ENCODE results near the gene SOX15. TPM values are rescaled to one million over a fixed set of nuclear protein-coding genes. Genes with fewer than 3 reads are reported as not detected.

Gene SOX15
- total and polyA plus RNA-seq, 2 experiments from 2014 or later, result 0.71 TPM; not detected in 1

GRCh38 chr17:7614425-7615264 is 24.8 kb upstream of the SOX15 start, which contains the start of gene FXR2:
FXR2 (minus strand) TSS chr17:7614897; CDS start chr17:7614532, 365 bp downstream.
- in situ Hi-C loops (cut with MboI), result no loop called here
- Histone ChIP-seq H3K27me3 (replicated peaks; ENCODE audit: insufficient read depth) (no peaks in the 10 kb centered on the region), H3F3A (ENCODE audit: insufficient read depth) (0 out of 2 replicates have a peak, but pooled peaks cover 6% of the 10 kb centered on the region), H3K9me2 (ENCODE audit: insufficient read depth) (no peaks in the 10 kb centered on the region), H3K79me2 (ENCODE audit: insufficient read depth) (peaks cover 47% of the 10 kb centered on the region), H3K4me2 (ENCODE audit: unreplicated experiment) (peak within 1 kb of the TSS; percentile 99), H4K20me1 (ENCODE audit: insufficient read depth) (no peaks in the 10 kb centered on the region; the same call in 1 of the 2 replicates), H3K4me1 (ENCODE audit: insufficient read depth) (peaks cover 26% of the 10 kb centered on the region), H3K4me3 (peak within 1 kb of the TSS; percentile 85), H3K9me3 (ENCODE audit: low read depth) (no peaks in the 10 kb centered on the region), H2AFZ (peak within 1 kb of the TSS; percentile 96), H3K36me3 (ENCODE audit: low read depth) (0 out of 2 replicates have a peak, but pooled peaks cover 9% of the 10 kb centered on the region), H3K9ac (peak within 1 kb of the TSS; percentile 91), H3K27ac (peak within 1 kb of the TSS; percentile 82)
- DNase-seq, result peak; percentile 100
- no peak for TF ChIP-seq EZH2phosphoT487 (IDR thresholded peaks at IDR 0.05; ENCODE audit: insufficient read depth, low read depth)
- TF ChIP-seq EZH2 (IDR thresholded peaks at IDR 0.05; ENCODE audit: insufficient read depth, poor library complexity, severe bottlenecking), result no peak
- WGBS, 2 experiments (ENCODE audit: low coverage in 1 of 2, low lambda C conversion rate in 2 of 2, missing lambda C conversion rate in 2 of 2), result 1 to 2% methylated on average over 51 to 59 of the region's 93 CpGs

- peak; percentile 68 for DNase-seq
- Histone ChIP-seq H3K4me2 (ENCODE audit: unreplicated experiment) (peak overlapping the region; percentile 99), H3K9ac (peak overlapping the region; percentile 91), H3F3A (ENCODE audit: insufficient read depth) (0 out of 2 replicates have a peak, but pooled peaks cover 6% of the 10 kb centered on the region), H3K36me3 (ENCODE audit: low read depth) (0 out of 2 replicates have a peak, but pooled peaks cover 9% of the 10 kb centered on the region), H3K27me3 (replicated peaks; ENCODE audit: insufficient read depth) (no peaks in the 10 kb centered on the region), H3K27ac (peak overlapping the region; percentile 82), H3K4me3 (peak overlapping the region; percentile 85), H3K4me1 (ENCODE audit: insufficient read depth) (peaks cover 26% of the 10 kb centered on the region), H3K79me2 (ENCODE audit: insufficient read depth) (peaks cover 55% of the 10 kb centered on the region), H3K9me3 (ENCODE audit: low read depth) (no peaks in the 10 kb centered on the region), H3K9me2 (ENCODE audit: insufficient read depth) (no peaks in the 10 kb centered on the region), H4K20me1 (ENCODE audit: insufficient read depth) (no peaks in the 10 kb centered on the region; the same call in 1 of the 2 replicates), H2AFZ (peak overlapping the region; percentile 72)
- TF ChIP-seq EZH2phosphoT487 (IDR thresholded peaks at IDR 0.05; ENCODE audit: insufficient read depth, low read depth), result no peak
- TF ChIP-seq EZH2 (IDR thresholded peaks at IDR 0.05; ENCODE audit: insufficient read depth, poor library complexity, severe bottlenecking), result no peak
- 1 to 3% methylated on average over 19 to 20 of the region's 20 CpGs for WGBS, 2 experiments (ENCODE audit: low coverage in 1 of 2, low lambda C conversion rate in 2 of 2, missing lambda C conversion rate in 2 of 2)
- in situ Hi-C loops (cut with MboI), result no loop called here
These were observed 24.0 kb upstream of the SOX15 start for GRCh38 chr17:7613769-7614424.

- Histone ChIP-seq H3K36me3 (ENCODE audit: low read depth) (0 out of 2 replicates have a peak, but pooled peaks cover 9% of the 10 kb centered on the region), H3K4me1 (ENCODE audit: insufficient read depth) (peaks cover 26% of the 10 kb centered on the region), H3K4me2 (ENCODE audit: unreplicated experiment) (peak overlapping the region; percentile 51), H3K9me3 (ENCODE audit: low read depth) (no peaks in the 10 kb centered on the region), H3K9me2 (ENCODE audit: insufficient read depth) (no peaks in the 10 kb centered on the region), H3K79me2 (ENCODE audit: insufficient read depth) (peaks cover 71% of the 10 kb centered on the region), H3F3A (ENCODE audit: insufficient read depth) (0 out of 2 replicates have a peak, but pooled peaks cover 6% of the 10 kb centered on the region), H3K27ac (no peak overlapping the region), H2AFZ (no peak overlapping the region), H3K4me3 (peak overlapping the region; percentile 40), H4K20me1 (ENCODE audit: insufficient read depth) (no peaks in the 10 kb centered on the region; the same call in 1 of the 2 replicates), H3K27me3 (replicated peaks; ENCODE audit: insufficient read depth) (no peaks in the 10 kb centered on the region), H3K9ac (peak overlapping the region; percentile 25; the same call in 1 of the 2 replicates)
- TF ChIP-seq EZH2 (IDR thresholded peaks at IDR 0.05; ENCODE audit: insufficient read depth, poor library complexity, severe bottlenecking), result no peak
- 96 to 100% methylated on average over 1 of the region's 1 CpG for WGBS, 2 experiments (ENCODE audit: low coverage in 1 of 2, low lambda C conversion rate in 2 of 2, missing lambda C conversion rate in 2 of 2)
- no peak for DNase-seq
- in situ Hi-C loops (cut with MboI), result no loop called here
These were observed 22.4 kb upstream of the SOX15 start for GRCh38 chr17:7612294-7612640.

- 0 out of 2 replicates have a peak, but pooled peaks cover 6% of the 10 kb centered on the region for H3F3A ChIP-seq (ENCODE audit: insufficient read depth)
- H3K9me2 ChIP-seq (ENCODE audit: insufficient read depth), result no peaks in the 10 kb centered on the region
- H2AFZ ChIP-seq, result no peak overlapping the region
- H3K27me3 ChIP-seq (replicated peaks; ENCODE audit: insufficient read depth), result no peaks in the 10 kb centered on the region
- H3K36me3 ChIP-seq (ENCODE audit: low read depth), result 0 out of 2 replicates have a peak, but pooled peaks cover 9% of the 10 kb centered on the region
- H3K4me3 ChIP-seq, result peak overlapping the region; percentile 40
- H3K4me2 ChIP-seq (ENCODE audit: unreplicated experiment), result peak overlapping the region; percentile 51
- H3K9me3 ChIP-seq (ENCODE audit: low read depth), result no peaks in the 10 kb centered on the region
- peak overlapping the region; percentile 25; the same call in 1 of the 2 replicates for H3K9ac ChIP-seq
- H4K20me1 ChIP-seq (ENCODE audit: insufficient read depth), result no peaks in the 10 kb centered on the region; the same call in 1 of the 2 replicates
- H3K79me2 ChIP-seq (ENCODE audit: insufficient read depth), result peaks cover 76% of the 10 kb centered on the region
- DNase-seq, result no peak
- 92% methylated on average over 3 of the region's 3 CpGs for WGBS, 2 experiments (ENCODE audit: low coverage in 1 of 2, low lambda C conversion rate in 2 of 2, missing lambda C conversion rate in 2 of 2)
- H3K27ac ChIP-seq, result no peak overlapping the region
- TF ChIP-seq EZH2phosphoT487 (IDR thresholded peaks at IDR 0.05; ENCODE audit: insufficient read depth, low read depth) (no peak), EZH2 (IDR thresholded peaks at IDR 0.05; ENCODE audit: insufficient read depth, poor library complexity, severe bottlenecking) (no peak)
- in situ Hi-C loops (cut with MboI), result no loop called here
- H3K4me1 ChIP-seq (ENCODE audit: insufficient read depth), result peaks cover 26% of the 10 kb centered on the region
These were observed 21.9 kb upstream of the SOX15 start for GRCh38 chr17:7611635-7612293.
